Left ventricle myocardium inferior (tissue), 1 donor: ENCODE data around the gene TPCN2. TPM values are rescaled to one million over a fixed set of nuclear protein-coding genes. Genes with fewer than 3 reads are reported as not detected.

Experiments
- DNase-seq: peaks from one replicate; pipeline ENCODE4 v3.0.0-alpha.2; 2020
- H3K27ac ChIP-seq: fragments of 200-600 bp; replicated peaks from 2 replicates; pipeline ENCODE4 v1.8.0; 2021
- H3K27me3 ChIP-seq: fragments of 200-600 bp; 2 replicates; pipeline ENCODE4 v1.8.0; 2021; ENCODE audit warnings: low read depth
- H3K36me3 ChIP-seq: fragments of 200-600 bp; 2 replicates; pipeline ENCODE4 v1.8.0; 2021
- H3K4me1 ChIP-seq: fragments of 200-600 bp; 2 replicates; pipeline ENCODE4 v1.8.0; 2021
- H3K4me3 ChIP-seq: fragments of 200-600 bp; 2 replicates; pipeline ENCODE4 v1.8.0; 2021; ENCODE audit warnings: mild to moderate bottlenecking, moderate library complexity
- H3K9me3 ChIP-seq: fragments of 200-600 bp; replicated peaks from 2 replicates; pipeline ENCODE4 v1.8.0; 2021
- CTCF ChIP-seq: fragments of 200-600 bp; IDR thresholded peaks from 2 replicates; pipeline ENCODE4 v1.8.0; 2021; ENCODE audit warnings: antibody characterized with exemption, mild to moderate bottlenecking, borderline replicate concordance
- intact Hi-C: fragments of 100-400 bp; cut with micrococcal nuclease; formaldehyde crosslinking; loops from one replicate; pipeline ENCODE4 v1.11.0; 2022
- total RNA-seq: library from RNA; stranded (reverse); fragmentation: NEBNext Ultra II Directional; extraction: Animal tissue kit (Norgen Biotek cat#: 25700); gene quantifications from one replicate; pipeline ENCODE4 v1.2.1, GENCODE V29; 2021
- donor health status: DM: no; HTN: yes; CAD: no; lungs with severe emphysema.

TPCN2 gene
- total RNA-seq, 1 donor from 2014 or later = 9.2 TPM

DNA sequence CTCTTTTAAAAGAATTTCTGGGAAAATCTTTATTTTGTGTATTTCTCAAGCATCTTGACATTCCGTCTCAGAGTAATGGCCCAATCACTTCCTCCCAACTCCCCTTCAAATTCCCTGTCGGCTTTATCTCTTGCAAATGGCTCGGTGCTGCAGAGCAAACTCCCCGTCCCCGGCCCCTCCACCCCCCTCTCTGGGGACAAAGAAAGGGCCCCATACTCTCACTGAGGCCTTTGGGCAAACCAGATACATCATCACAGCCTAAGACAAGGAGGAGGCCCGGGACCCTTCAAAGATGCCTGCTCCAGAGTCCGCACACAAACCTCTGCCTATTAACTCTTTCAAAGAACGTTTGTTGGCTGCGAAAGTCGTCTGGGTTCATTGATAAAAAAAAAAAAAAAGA lies 103.1 kb downstream of the TPCN2 start:
- TF ChIP-seq CTCF = no peak
- Histone ChIP-seq H3K27me3 (no peaks in the 10 kb centered on the region), H3K36me3 (no peaks in the 10 kb centered on the region), H3K4me3 (no peak overlapping the region), H3K4me1 (peaks cover 42% of the 10 kb centered on the region), H3K9me3 (peaks cover 13% of the 10 kb centered on the region), H3K27ac (peak overlapping the region; percentile 46)
- DNase-seq = no peak
- intact Hi-C loops = no loop called here

- no peaks in the 10 kb centered on the region for H3K27me3 ChIP-seq
- no peak for DNase-seq
- H3K9me3 ChIP-seq = peaks cover 5% of the 10 kb centered on the region
- H3K27ac ChIP-seq = peak overlapping the region; percentile 60
- peak overlapping the region; percentile 11 for H3K4me3 ChIP-seq
- intact Hi-C loops = no loop called here
- TF ChIP-seq CTCF = no peak
- H3K36me3 ChIP-seq = no peaks in the 10 kb centered on the region
- H3K4me1 ChIP-seq = peaks cover 53% of the 10 kb centered on the region
Measured at GRCh38 chr11:69152733-69153421, 104.1 kb downstream of the TPCN2 start.

GRCh38 chr11:69153661-69154060 lies 104.9 kb downstream of the TPCN2 start:
- Histone ChIP-seq H3K36me3 (no peaks in the 10 kb centered on the region), H3K27me3 (no peaks in the 10 kb centered on the region), H3K9me3 (peaks cover 5% of the 10 kb centered on the region), H3K27ac (peak overlapping the region; percentile 60), H3K4me3 (no peak overlapping the region), H3K4me1 (peaks cover 58% of the 10 kb centered on the region)
- no peak for TF ChIP-seq CTCF
- DNase-seq = no peak
- intact Hi-C loops = no loop called here

DNA sequence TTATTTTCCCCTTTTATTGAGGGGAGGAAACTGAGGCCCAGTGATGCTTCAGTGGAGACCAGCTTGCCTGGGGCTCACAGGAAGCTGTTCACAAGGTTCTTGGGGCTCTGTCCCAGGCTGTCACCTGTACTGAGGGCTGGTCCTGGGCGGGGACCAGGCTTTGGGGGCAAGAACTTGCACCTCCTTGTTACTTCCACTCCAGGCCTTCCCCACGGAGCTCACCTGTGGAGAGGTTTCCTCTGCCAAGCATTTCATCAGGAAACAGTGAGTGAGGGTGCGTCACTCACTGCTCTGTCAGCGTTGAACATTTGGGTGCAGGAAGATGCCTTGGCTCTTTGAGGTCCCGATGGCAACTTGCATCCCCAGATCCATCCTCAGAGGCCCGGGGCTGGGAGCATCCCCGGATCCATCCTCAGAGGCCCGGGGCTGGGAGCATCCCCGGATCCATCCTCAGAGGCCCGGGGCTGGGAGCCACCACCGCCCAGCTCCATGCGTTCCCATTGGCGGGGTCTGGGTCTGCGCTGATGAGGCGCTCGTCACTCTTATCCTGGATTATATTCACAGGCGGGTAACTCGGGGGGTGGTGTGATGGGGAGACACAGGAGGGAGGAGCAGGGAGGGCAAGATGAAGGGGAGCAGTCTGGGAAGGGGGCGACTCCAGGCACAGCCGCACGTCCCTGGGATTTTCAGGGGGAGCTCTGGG lies 105.6 kb downstream of the TPCN2 start:
- no peak for DNase-seq
- intact Hi-C loops = no loop called here

DNA sequence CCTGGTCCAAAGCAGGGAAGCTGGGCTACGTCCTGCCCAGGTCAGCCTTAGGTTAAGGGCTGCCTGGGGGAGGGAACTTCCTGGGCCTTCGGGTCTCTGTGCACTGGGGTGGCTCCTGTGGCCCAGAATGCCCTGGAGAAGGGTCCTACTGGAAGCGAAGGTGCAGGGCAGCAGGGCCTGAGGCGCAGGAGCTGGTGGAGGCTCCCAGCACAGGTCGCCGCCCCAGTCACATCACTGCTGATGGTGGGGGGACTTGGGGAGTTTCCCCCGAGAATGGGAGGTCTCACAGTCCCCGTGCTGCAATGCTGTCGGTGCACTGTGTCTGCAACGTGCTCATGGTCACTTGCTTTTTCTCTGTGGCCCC lies 106.2 kb downstream of the TPCN2 start:
- Histone ChIP-seq H3K27ac (peak overlapping the region; percentile 71), H3K27me3 (no peaks in the 10 kb centered on the region), H3K4me3 (no peak overlapping the region), H3K4me1 (peaks cover 58% of the 10 kb centered on the region), H3K36me3 (no peaks in the 10 kb centered on the region), H3K9me3 (peaks cover 5% of the 10 kb centered on the region)
- no peak for TF ChIP-seq CTCF
- intact Hi-C loops = no loop called here
- no peak for DNase-seq

More for the DNA sequence above, 105.6 kb downstream of the TPCN2 start:
- no peak for TF ChIP-seq CTCF
- Histone ChIP-seq H3K4me3 (no peak overlapping the region), H3K4me1 (peaks cover 58% of the 10 kb centered on the region), H3K27me3 (no peaks in the 10 kb centered on the region), H3K27ac (peak overlapping the region; percentile 71), H3K9me3 (peaks cover 5% of the 10 kb centered on the region), H3K36me3 (no peaks in the 10 kb centered on the region)
